ENCODE measurements around the gene BUD31.

The BUD31 gene

DNA sequence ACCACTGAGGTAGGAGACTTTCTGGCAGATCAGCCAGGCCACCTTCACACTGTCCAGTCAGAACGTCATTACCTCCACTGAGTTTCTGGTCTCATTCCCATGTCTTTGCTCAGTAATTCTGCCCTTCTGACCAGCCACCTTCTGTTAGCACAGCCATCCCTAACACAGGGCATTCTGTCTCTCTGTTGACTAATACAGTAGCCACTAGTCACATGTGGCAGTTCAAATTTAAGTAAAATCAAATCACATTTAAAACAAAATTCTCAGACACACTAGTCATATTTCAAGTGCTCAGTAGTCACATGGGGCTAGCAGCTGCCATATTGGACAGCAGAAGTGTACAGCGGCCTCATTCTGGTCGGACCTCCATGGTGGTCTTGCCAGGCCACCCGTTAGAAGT, 37.3 kb downstream of the BUD31 start:
- H2AFZ ChIP-seq (ENCODE audit: low read depth) = no peak overlapping the region
- peaks cover 24% of the 10 kb centered on the region; the same call in 1 of the 2 replicates for H3K36me3 ChIP-seq (ENCODE audit: insufficient read depth)
- no peak overlapping the region for H3K4me2 ChIP-seq
- H4K20me1 ChIP-seq (ENCODE audit: insufficient read depth) = no peaks in the 10 kb centered on the region
- no peaks in the 10 kb centered on the region for H3K27me3 ChIP-seq (ENCODE audit: insufficient read depth, low read depth)
- no peaks in the 10 kb centered on the region for H3K4me1 ChIP-seq (ENCODE audit: low read depth, poor library complexity, severe bottlenecking)
- H3K79me2 ChIP-seq (ENCODE audit: insufficient read depth, low read depth) = peaks cover 11% of the 10 kb centered on the region; the same call in 1 of the 2 replicates
- no peak overlapping the region for H3K4me3 ChIP-seq (IDR thresholded peaks at IDR 0.05; ENCODE audit: insufficient read depth, low read depth, low read length)
- no peak overlapping the region for H3K27ac ChIP-seq
- H3K9ac ChIP-seq = no peak overlapping the region
- TF ChIP-seq CTCF (conservative IDR thresholded peaks at IDR 0.05; ENCODE audit: low read depth, low read length) = no peak

DNA sequence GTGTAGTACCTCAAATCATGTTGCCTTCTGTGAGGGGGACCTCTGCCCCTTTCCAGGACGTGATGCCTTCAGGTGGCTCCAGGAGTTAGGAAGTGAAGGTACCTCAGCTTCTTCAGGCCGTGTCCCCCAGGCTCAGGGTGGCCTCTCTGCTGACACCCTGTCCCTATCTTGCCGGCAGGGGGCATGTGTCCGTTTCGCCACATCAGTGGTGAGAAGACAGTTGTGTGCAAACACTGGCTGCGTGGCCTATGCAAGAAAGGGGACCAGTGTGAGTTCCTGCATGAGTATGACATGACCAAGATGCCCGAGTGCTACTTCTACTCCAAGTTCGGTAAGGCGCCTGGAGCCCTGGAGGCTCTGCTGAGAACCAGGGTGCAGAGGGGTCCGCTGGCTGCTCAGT, 39.2 kb downstream of the BUD31 start:
- H3K4me1 ChIP-seq (ENCODE audit: low read depth, poor library complexity, severe bottlenecking) = no peaks in the 10 kb centered on the region
- TF ChIP-seq CTCF (conservative IDR thresholded peaks at IDR 0.05; ENCODE audit: low read depth, low read length) = no peak
- no peak overlapping the region for H2AFZ ChIP-seq (ENCODE audit: low read depth)
- no peaks in the 10 kb centered on the region for H3K27me3 ChIP-seq (ENCODE audit: insufficient read depth, low read depth)
- H4K20me1 ChIP-seq (ENCODE audit: insufficient read depth) = no peaks in the 10 kb centered on the region
- H3K4me2 ChIP-seq = no peak overlapping the region
- no peak overlapping the region for H3K27ac ChIP-seq
- no peak overlapping the region for H3K4me3 ChIP-seq (IDR thresholded peaks at IDR 0.05; ENCODE audit: insufficient read depth, low read depth, low read length)
- H3K36me3 ChIP-seq (ENCODE audit: insufficient read depth) = peaks cover 26% of the 10 kb centered on the region; the same call in 1 of the 2 replicates
- H3K79me2 ChIP-seq (ENCODE audit: insufficient read depth, low read depth) = no peaks in the 10 kb centered on the region; the same call in 1 of the 2 replicates
- H3K9ac ChIP-seq = no peak overlapping the region

DNA sequence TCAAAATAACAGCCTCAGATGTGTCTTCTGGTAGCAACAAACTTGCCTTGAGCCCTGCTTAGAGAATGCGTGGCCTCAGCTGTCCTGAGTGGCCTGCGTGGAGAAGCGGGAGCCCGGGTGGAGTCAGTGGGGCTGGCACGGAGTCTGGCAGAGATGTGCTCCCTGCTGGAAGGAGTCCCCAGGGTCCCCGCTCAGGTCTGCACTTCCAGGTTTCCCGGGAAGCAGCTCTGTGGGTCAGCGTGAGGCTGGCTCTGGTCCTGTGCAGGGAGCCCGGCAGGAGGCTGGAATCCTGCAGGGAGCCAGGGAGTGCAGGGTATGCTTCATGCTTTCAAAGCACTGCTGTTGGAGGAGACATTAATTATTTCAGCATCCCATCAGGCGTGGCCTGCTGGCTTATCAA, 40.1 kb downstream of the BUD31 start:
- TF ChIP-seq CTCF (conservative IDR thresholded peaks at IDR 0.05; ENCODE audit: low read depth, low read length) = no peak
- Histone ChIP-seq H3K79me2 (ENCODE audit: insufficient read depth, low read depth) (no peaks in the 10 kb centered on the region), H4K20me1 (ENCODE audit: insufficient read depth) (no peaks in the 10 kb centered on the region), H3K4me2 (no peak overlapping the region), H3K4me3 (IDR thresholded peaks at IDR 0.05; ENCODE audit: insufficient read depth, low read depth, low read length) (no peak overlapping the region), H3K9ac (no peak overlapping the region), H3K27ac (no peak overlapping the region), H2AFZ (ENCODE audit: low read depth) (no peak overlapping the region), H3K4me1 (ENCODE audit: low read depth, poor library complexity, severe bottlenecking) (no peaks in the 10 kb centered on the region), H3K36me3 (ENCODE audit: insufficient read depth) (peaks cover 26% of the 10 kb centered on the region; the same call in 1 of the 2 replicates), H3K27me3 (ENCODE audit: insufficient read depth, low read depth) (no peaks in the 10 kb centered on the region)

GRCh38 chr7:99449326-99449725, 40.6 kb downstream of the BUD31 start:
- Histone ChIP-seq H3K9ac (no peak overlapping the region), H2AFZ (ENCODE audit: low read depth) (no peak overlapping the region), H3K36me3 (ENCODE audit: insufficient read depth) (peaks cover 26% of the 10 kb centered on the region; the same call in 1 of the 2 replicates), H3K4me1 (ENCODE audit: low read depth, poor library complexity, severe bottlenecking) (no peaks in the 10 kb centered on the region), H3K27ac (no peak overlapping the region), H3K4me2 (no peak overlapping the region), H3K4me3 (IDR thresholded peaks at IDR 0.05; ENCODE audit: insufficient read depth, low read depth, low read length) (no peak overlapping the region), H3K27me3 (ENCODE audit: insufficient read depth, low read depth) (no peaks in the 10 kb centered on the region), H3K79me2 (ENCODE audit: insufficient read depth, low read depth) (no peaks in the 10 kb centered on the region), H4K20me1 (ENCODE audit: insufficient read depth) (no peaks in the 10 kb centered on the region)
- TF ChIP-seq CTCF (conservative IDR thresholded peaks at IDR 0.05; ENCODE audit: low read depth, low read length) = no peak

All from KMS-11 (cell line).